ENCODE data around the gene BRAT1. TPM values are rescaled to one million over a fixed set of nuclear protein-coding genes. Genes with fewer than 3 reads are reported as not detected.

The BRAT1 gene
- total RNA-seq, 2 experiments from 2014 or later, result 24.1 to 24.5 TPM

GRCh38 chr7:2520131-2520760 lies 35.1 kb downstream of the BRAT1 start:
- Mint-ChIP-seq H3K27ac (peak overlapping the region; percentile 84), H3K4me3 (peak overlapping the region; percentile 95), H3K9me3 (no peaks in the 10 kb centered on the region), H3K36me3 (ENCODE audit: low read depth) (peaks cover 30% of the 10 kb centered on the region), H3K4me1 (ENCODE audit: low read depth) (peaks cover 37% of the 10 kb centered on the region), H3K27me3 (no peaks in the 10 kb centered on the region)
- Histone ChIP-seq H3K4me3 (ENCODE audit: low read length) (peak overlapping the region; percentile 99), H3K27ac (ENCODE audit: low read depth in 1 of 2, low read length in 2 of 2) (peak overlapping the region; percentile 36 to 88), H3K27me3 (ENCODE audit: control insufficient read depth in 1 of 2, insufficient read depth in 2 of 2, low read length in 2 of 2) (no peaks in the 10 kb centered on the region), H3K36me3 (ENCODE audit: insufficient read depth, low read length) (peaks cover 35% of the 10 kb centered on the region), H3K9me3 (ENCODE audit: control insufficient read depth in 1 of 2, insufficient read depth in 1 of 2, low read length in 2 of 2) (no peaks in the 10 kb centered on the region), H3K4me1 (ENCODE audit: insufficient read depth, low read length) (peaks cover 59% of the 10 kb centered on the region)
- POLR2A ChIA-PET, result interaction anchor here (0.8 to 12.9 kb wide), 4 partner anchors 8 to 47 kb away, joined by 4 to 218 read pairs (median 6); no protein-coding TSS in a partner anchor
- CTCF ChIA-PET, result interaction anchor here (0.6 to 1.0 kb wide), 2 partner anchors 11 to 25 kb away, joined by 3 read pairs; no protein-coding TSS in a partner anchor
- TF ChIP-seq CTCF (IDR thresholded peaks at IDR 0.05), result no peak
- intact Hi-C loops (cut with DNase I, micrococcal nuclease), result loop anchor here (5.0 to 10.0 kb wide), 4 partner anchors 43 to 1285 kb away; partner anchors contain the start of genes GRIFIN (in 1 of the 2), SNX8 (in 1 of the 2), TTYH3 (in 1 of the 2) and UNCX (in 1 of the 2)
- DNase-seq, result peak in 4 of 14 experiments; percentile 28 to 60 (median 48)
- ATAC-seq (ENCODE audit: poor library complexity), result no peak

GRCh38 chr7:2519119-2519930 lies 36.0 kb downstream of the BRAT1 start, which contains the start of gene LFNG:
Gene LFNG (plus strand): TSS chr7:2519774. CDS start chr7:2519862, 88 bp downstream.
- H3K27me3 ChIP-seq (ENCODE audit: control insufficient read depth in 1 of 2, insufficient read depth in 2 of 2, low read length in 2 of 2), result no peaks in the 10 kb centered on the region
- ChIA-PET POLR2A (interaction anchor here (0.8 to 12.9 kb wide), 4 partner anchors 9 to 12 kb away, joined by 3 to 218 read pairs (median 8); no protein-coding TSS in a partner anchor), CTCF (no interaction called here)
- Mint-ChIP-seq H3K27me3 (no peaks in the 10 kb centered on the region), H3K9me3 (no peaks in the 10 kb centered on the region), H3K4me1 (ENCODE audit: low read depth) (peaks cover 37% of the 10 kb centered on the region), H3K27ac (peak within 1 kb of the TSS; percentile 84), H3K4me3 (peak within 1 kb of the TSS; percentile 95), H3K36me3 (ENCODE audit: low read depth) (peaks cover 30% of the 10 kb centered on the region)
- intact Hi-C loops (cut with DNase I, micrococcal nuclease), result loop anchor here (1.0 kb wide), 3 partner anchors 9 to 36 kb away; partner anchors contain the start of gene BRAT1 (in 1 of the 2)
- H3K36me3 ChIP-seq (ENCODE audit: insufficient read depth, low read length), result peaks cover 25% of the 10 kb centered on the region
- H3K27ac ChIP-seq (ENCODE audit: low read depth in 1 of 2, low read length in 2 of 2), result peak within 1 kb of the TSS; percentile 36 to 88
- H3K9me3 ChIP-seq (ENCODE audit: control insufficient read depth in 1 of 2, insufficient read depth in 1 of 2, low read length in 2 of 2), result no peaks in the 10 kb centered on the region
- peak within 1 kb of the TSS; percentile 99 for H3K4me3 ChIP-seq (ENCODE audit: low read length)
- peak; percentile 63 for ATAC-seq (ENCODE audit: poor library complexity)
- peak; percentile 63 to 94 (median 84) for DNase-seq
- peaks cover 51% of the 10 kb centered on the region for H3K4me1 ChIP-seq (ENCODE audit: insufficient read depth, low read length)
- no peak for TF ChIP-seq CTCF (IDR thresholded peaks at IDR 0.05)

GRCh38 chr7:2518737-2519118 lies 36.6 kb downstream of the BRAT1 start:
- H3K9me3 Mint-ChIP-seq, result no peaks in the 10 kb centered on the region

More at GRCh38 chr7:2518737-2519118, 36.6 kb downstream of the BRAT1 start:
- H3K4me1 Mint-ChIP-seq (ENCODE audit: low read depth), result peaks cover 37% of the 10 kb centered on the region
- H3K9me3 ChIP-seq (ENCODE audit: control insufficient read depth in 1 of 2, insufficient read depth in 1 of 2, low read length in 2 of 2), result no peaks in the 10 kb centered on the region
- ATAC-seq (ENCODE audit: poor library complexity), result no peak
- H3K27me3 ChIP-seq (ENCODE audit: control insufficient read depth in 1 of 2, insufficient read depth in 2 of 2, low read length in 2 of 2), result no peaks in the 10 kb centered on the region
- no peak for DNase-seq
- H3K27ac ChIP-seq (ENCODE audit: low read depth in 1 of 2, low read length in 2 of 2), result peak overlapping the region in 1 of 2 donors; percentile 43
- CTCF ChIA-PET, result no interaction called here
- H3K27ac Mint-ChIP-seq, result peak overlapping the region; percentile 75
- peaks cover 51% of the 10 kb centered on the region for H3K4me1 ChIP-seq (ENCODE audit: insufficient read depth, low read length)
- peaks cover 20% of the 10 kb centered on the region for H3K36me3 ChIP-seq (ENCODE audit: insufficient read depth, low read length)
- peaks cover 30% of the 10 kb centered on the region for H3K36me3 Mint-ChIP-seq (ENCODE audit: low read depth)
- peak overlapping the region; percentile 60 for H3K4me3 ChIP-seq (ENCODE audit: low read length)
- no peak for TF ChIP-seq CTCF (IDR thresholded peaks at IDR 0.05)
- peak overlapping the region; percentile 89 for H3K4me3 Mint-ChIP-seq
- no peaks in the 10 kb centered on the region for H3K27me3 Mint-ChIP-seq
- intact Hi-C loops (cut with DNase I, micrococcal nuclease), result loop anchor here (1.0 kb wide), 3 partner anchors 9 to 37 kb away; partner anchors contain the start of gene BRAT1 (in 1 of the 2)
- POLR2A ChIA-PET, result interaction anchor here (0.8 to 12.9 kb wide), 3 partner anchors 9 to 12 kb away, joined by 3 to 218 read pairs (median 9); no protein-coding TSS in a partner anchor

Measured in CD4-positive, alpha-beta T cell (primary cell).